ENCODE data around the gene EPHA6.

DNA sequence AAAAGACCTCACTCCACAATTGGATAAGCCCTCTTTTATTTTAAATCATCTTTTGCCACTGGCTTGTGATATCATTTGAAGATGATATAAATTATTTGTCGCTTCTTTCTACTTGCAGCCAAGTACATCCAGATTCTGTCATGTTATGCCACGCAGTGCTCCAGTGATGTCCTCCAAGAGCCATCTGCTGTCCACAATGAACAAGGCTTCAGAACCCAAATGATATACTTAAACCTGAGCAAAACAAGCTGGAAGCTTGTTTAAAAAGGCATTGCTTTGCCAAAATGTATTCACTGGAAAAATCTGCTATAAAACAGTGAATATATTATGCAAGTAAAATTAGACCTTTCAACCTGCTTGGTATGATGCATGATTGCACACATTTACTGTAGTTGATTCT, 891.4 kb downstream of the EPHA6 start:
- TF ChIP-seq, protein P1, sequence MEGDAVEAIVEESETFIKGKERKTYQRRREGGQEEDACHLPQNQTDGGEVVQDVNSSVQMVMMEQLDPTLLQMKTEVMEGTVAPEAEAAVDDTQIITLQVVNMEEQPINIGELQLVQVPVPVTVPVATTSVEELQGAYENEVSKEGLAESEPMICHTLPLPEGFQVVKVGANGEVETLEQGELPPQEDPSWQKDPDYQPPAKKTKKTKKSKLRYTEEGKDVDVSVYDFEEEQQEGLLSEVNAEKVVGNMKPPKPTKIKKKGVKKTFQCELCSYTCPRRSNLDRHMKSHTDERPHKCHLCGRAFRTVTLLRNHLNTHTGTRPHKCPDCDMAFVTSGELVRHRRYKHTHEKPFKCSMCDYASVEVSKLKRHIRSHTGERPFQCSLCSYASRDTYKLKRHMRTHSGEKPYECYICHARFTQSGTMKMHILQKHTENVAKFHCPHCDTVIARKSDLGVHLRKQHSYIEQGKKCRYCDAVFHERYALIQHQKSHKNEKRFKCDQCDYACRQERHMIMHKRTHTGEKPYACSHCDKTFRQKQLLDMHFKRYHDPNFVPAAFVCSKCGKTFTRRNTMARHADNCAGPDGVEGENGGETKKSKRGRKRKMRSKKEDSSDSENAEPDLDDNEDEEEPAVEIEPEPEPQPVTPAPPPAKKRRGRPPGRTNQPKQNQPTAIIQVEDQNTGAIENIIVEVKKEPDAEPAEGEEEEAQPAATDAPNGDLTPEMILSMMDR (IDR thresholded peaks at IDR 0.05; ENCODE audit: extremely low read depth in 1 of 2, insufficient read depth in 1 of 2, low read depth in 1 of 2, low read length in 2 of 2): no peak
- TF ChIP-seq, protein P2, sequence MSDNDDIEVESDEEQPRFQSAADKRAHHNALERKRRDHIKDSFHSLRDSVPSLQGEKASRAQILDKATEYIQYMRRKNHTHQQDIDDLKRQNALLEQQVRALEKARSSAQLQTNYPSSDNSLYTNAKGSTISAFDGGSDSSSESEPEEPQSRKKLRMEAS (IDR thresholded peaks at IDR 0.05; ENCODE audit: insufficient read depth, insufficient read length): no peak
- no peak for TF ChIP-seq JUN (IDR thresholded peaks at IDR 0.05; ENCODE audit: borderline replicate concordance, insufficient read depth, insufficient read length, low read depth)
- no peak for TF ChIP-seq POLR2A (IDR thresholded peaks at IDR 0.05; ENCODE audit: low read depth, low read length)
- TF ChIP-seq POLR2AphosphoS5 (IDR thresholded peaks at IDR 0.05; ENCODE audit: insufficient read depth, low read depth, low read length): no peak
- TF ChIP-seq EZH2 (IDR thresholded peaks at IDR 0.05; ENCODE audit: borderline replicate concordance, low read depth, low read length, severe bottlenecking): no peak
- no peak for TF ChIP-seq MYC (IDR thresholded peaks at IDR 0.05; ENCODE audit: low read depth, low read length)
- TF ChIP-seq FOS (IDR thresholded peaks at IDR 0.05; ENCODE audit: borderline replicate concordance, insufficient read depth, low read length): no peak

Data from endothelial cell of umbilical vein (primary cell).